Fibroblast of the aortic adventitia (primary cell): Measurements from ENCODE around the gene UBE3B. TPM values are rescaled to one million over a fixed set of nuclear protein-coding genes. Genes with fewer than 3 reads are reported as not detected.

ENCODE experiments used
- DNase-seq: peaks from one replicate; pipeline ENCODE4 v3.0.0-alpha.2; 2010; ENCODE audit warnings: low read depth
- H3K4me3 ChIP-seq: 2 replicates; pipeline ENCODE4 v1.5.1; 2011; ENCODE audit warnings: low read depth, mild to moderate bottlenecking, control low read depth, low read length, moderate library complexity
- total RNA-seq: library from RNA; depleted of rRNA; stranded (reverse); fragments of >200 nt; gene quantifications from 2 replicates; pipeline ENCODE4 v1.2.3, GENCODE V29; 2012; ENCODE audit warnings: low replicate concordance
- TF ChIP-seq, protein P1 (sequence below): IDR thresholded peaks from 2 replicates; pipeline ENCODE4 v1.5.1; 2011; ENCODE audit warnings: mild to moderate bottlenecking, low read length, control low read depth, inconsistent platforms; ENCODE audit not compliant: insufficient read depth

The UBE3B gene
- total RNA-seq, 1 donor, result 43.0 TPM

GRCh38 chr12:109482491-109482890 lies 5.1 kb downstream of the UBE3B start:
- no peak for DNase-seq
- TF ChIP-seq, protein P1, sequence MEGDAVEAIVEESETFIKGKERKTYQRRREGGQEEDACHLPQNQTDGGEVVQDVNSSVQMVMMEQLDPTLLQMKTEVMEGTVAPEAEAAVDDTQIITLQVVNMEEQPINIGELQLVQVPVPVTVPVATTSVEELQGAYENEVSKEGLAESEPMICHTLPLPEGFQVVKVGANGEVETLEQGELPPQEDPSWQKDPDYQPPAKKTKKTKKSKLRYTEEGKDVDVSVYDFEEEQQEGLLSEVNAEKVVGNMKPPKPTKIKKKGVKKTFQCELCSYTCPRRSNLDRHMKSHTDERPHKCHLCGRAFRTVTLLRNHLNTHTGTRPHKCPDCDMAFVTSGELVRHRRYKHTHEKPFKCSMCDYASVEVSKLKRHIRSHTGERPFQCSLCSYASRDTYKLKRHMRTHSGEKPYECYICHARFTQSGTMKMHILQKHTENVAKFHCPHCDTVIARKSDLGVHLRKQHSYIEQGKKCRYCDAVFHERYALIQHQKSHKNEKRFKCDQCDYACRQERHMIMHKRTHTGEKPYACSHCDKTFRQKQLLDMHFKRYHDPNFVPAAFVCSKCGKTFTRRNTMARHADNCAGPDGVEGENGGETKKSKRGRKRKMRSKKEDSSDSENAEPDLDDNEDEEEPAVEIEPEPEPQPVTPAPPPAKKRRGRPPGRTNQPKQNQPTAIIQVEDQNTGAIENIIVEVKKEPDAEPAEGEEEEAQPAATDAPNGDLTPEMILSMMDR, result no peak
- no peak overlapping the region for H3K4me3 ChIP-seq

- TF ChIP-seq, protein P1, result no peak
- no peak for DNase-seq
- no peak overlapping the region for H3K4me3 ChIP-seq
These were observed 5.5 kb downstream of the UBE3B start for GRCh38 chr12:109482894-109483293.

DNA sequence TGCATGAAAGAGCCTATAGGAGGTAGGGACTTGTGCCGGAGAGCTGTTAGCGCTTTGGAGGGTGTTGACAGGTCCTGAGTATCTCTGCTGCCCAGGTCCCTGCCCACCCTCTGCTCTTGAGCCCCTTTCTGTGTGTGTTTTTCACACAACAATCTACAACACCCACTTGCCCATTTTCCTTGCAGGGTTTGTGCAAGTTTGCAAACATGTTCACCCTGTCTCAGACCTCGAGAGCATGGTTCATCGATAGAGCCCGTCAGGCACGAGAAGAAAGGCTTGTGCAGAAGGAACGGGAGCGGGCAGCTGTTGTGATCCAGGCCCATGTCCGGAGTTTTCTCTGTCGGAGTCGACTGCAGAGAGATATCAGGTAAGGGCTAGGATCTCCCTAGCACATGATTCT lies 5.9 kb downstream of the UBE3B start:
- no peak overlapping the region for H3K4me3 ChIP-seq
- TF ChIP-seq, protein P1, result no peak
- no peak for DNase-seq

DNA sequence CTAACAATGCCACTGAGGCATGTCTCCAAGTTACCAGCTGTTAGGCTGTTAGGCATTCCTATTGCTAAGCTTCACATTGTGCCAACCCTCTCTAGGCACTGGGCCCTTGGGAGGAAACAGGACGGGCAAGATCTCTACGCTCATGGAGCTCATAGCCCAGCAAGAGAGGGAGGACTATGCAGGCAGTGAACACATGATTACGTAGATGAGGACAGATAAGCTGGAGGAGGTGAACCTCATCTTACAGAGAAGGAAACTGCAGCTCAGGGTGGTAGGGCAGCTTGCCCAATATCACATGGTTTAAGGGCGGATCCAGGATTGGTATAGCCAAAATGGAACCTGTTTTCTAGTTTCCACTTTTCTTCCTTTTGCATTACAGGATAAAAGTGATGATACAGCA lies 7.8 kb downstream of the UBE3B start:
- TF ChIP-seq, protein P1, result no peak
- no peak overlapping the region for H3K4me3 ChIP-seq
- DNase-seq, result no peak

- TF ChIP-seq, protein P1, result no peak
- DNase-seq, result no peak
- no peak overlapping the region for H3K4me3 ChIP-seq
These were observed 10.0 kb downstream of the UBE3B start for GRCh38 chr12:109487181-109488050.

DNA sequence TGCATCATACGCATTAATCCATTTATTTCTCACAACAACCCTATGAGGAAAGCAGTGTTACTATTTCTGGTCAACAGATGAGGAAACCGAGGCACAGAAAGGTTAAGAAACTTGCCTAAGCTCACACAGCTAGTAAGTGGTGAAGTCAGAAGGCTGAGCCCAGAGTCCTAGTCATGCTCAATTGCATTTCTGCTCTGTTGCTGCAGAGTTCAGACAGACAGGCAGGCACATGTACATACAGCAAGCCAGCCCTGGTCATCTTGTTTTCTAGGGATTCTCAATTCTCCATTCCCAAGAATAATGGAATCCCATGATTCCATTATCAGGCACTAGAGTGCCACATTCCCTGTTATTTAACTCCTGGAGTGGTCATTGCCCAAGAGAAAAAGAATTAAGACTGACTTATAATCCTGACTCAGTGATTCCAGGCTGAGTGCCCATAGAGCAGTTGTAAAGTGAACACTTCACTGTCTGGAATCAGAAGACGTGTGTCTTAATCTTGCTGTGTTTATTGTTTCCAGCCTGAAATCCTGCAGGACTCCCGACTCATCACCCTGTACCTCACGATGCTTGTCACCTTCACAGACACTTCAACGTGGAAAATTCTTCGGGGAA lies 10.7 kb downstream of the UBE3B start:
- TF ChIP-seq, protein P1, result no peak
- DNase-seq, result peak; percentile 35
- no peak overlapping the region for H3K4me3 ChIP-seq
